ENCODE results near the gene DOCK6.

DOCK6 gene

GRCh38 chr19:11278670-11279069 is 16.3 kb upstream of the DOCK6 start:
- DNase-seq (ENCODE audit: low spot score): no peak

GRCh38 chr19:11274533-11275086 is 12.3 kb upstream of the DOCK6 start:
- DNase-seq (ENCODE audit: low spot score): no peak

GRCh38 chr19:11273989-11274388 is 11.7 kb upstream of the DOCK6 start:
- DNase-seq (ENCODE audit: low spot score): no peak

- no peak for DNase-seq (ENCODE audit: low spot score)
These were observed 11.0 kb upstream of the DOCK6 start for GRCh38 chr19:11273296-11273695.

- no peak for DNase-seq (ENCODE audit: low spot score)
These were observed 7.1 kb upstream of the DOCK6 start for GRCh38 chr19:11269408-11269807.

- DNase-seq (ENCODE audit: low spot score): no peak
These were observed 6.5 kb upstream of the DOCK6 start for GRCh38 chr19:11268783-11269267.

- DNase-seq (ENCODE audit: low spot score): no peak
These were observed 5.2 kb upstream of the DOCK6 start for GRCh38 chr19:11267316-11268085.

GRCh38 chr19:11265785-11266236 is 3.5 kb upstream of the DOCK6 start:
- no peak for DNase-seq (ENCODE audit: low spot score)

- DNase-seq (ENCODE audit: low spot score): no peak
These were observed 3.0 kb upstream of the DOCK6 start for GRCh38 chr19:11265177-11265784.

- DNase-seq (ENCODE audit: low spot score): no peak
These were observed 2.3 kb upstream of the DOCK6 start for GRCh38 chr19:11264452-11265176.

- no peak for DNase-seq (ENCODE audit: low spot score)
These were observed 1.4 kb upstream of the DOCK6 start for GRCh38 chr19:11263726-11264125.

GRCh38 chr19:11261431-11261970 is 823 bp downstream of the DOCK6 start:
- peak; percentile 41 for DNase-seq (ENCODE audit: low spot score)

GRCh38 chr19:11260996-11261395 is 1.3 kb downstream of the DOCK6 start:
- DNase-seq (ENCODE audit: low spot score): peak; percentile 14

GRCh38 chr19:11257846-11258380 is 4.4 kb downstream of the DOCK6 start:
- DNase-seq (ENCODE audit: low spot score): no peak

- DNase-seq (ENCODE audit: low spot score): no peak
These were observed 6.1 kb downstream of the DOCK6 start for GRCh38 chr19:11256189-11256588.

GRCh38 chr19:11254666-11255065 is 7.7 kb downstream of the DOCK6 start:
- DNase-seq (ENCODE audit: low spot score): no peak

- no peak for DNase-seq (ENCODE audit: low spot score)
These were observed 9.5 kb downstream of the DOCK6 start for GRCh38 chr19:11252665-11253355.

GRCh38 chr19:11251650-11252314 is 10.5 kb downstream of the DOCK6 start:
- DNase-seq (ENCODE audit: low spot score): no peak

GRCh38 chr19:11251217-11251616 is 11.1 kb downstream of the DOCK6 start:
- DNase-seq (ENCODE audit: low spot score): no peak

GRCh38 chr19:11248852-11249251 is 13.5 kb downstream of the DOCK6 start:
- DNase-seq (ENCODE audit: low spot score): no peak

- no peak for DNase-seq (ENCODE audit: low spot score)
These were observed 14.4 kb downstream of the DOCK6 start for GRCh38 chr19:11247934-11248333.

All from D341Med (cell line).